Peyer's patch (tissue), 4 donors: ENCODE results near the gene GNG4.

Experiments used
- POLR2A ChIP-seq, 2 donors: fragments of 450-650 bp; IDR thresholded peaks; one replicate each; pipeline ENCODE4 v1.5.1; 2017; ENCODE audit warnings: antibody characterized with exemption in 2 of 2, mild to moderate bottlenecking in 2 of 2, moderate library complexity in 2 of 2
- TF ChIP-seq, protein P1 (sequence below), 6 experiments: fragments of 450-650 bp in 4 of 6; fragments of 200-600 bp in 2 of 6; sonication (generic) in 1 of 6; IDR thresholded peaks; one replicate each; pipeline ENCODE4 v1.5.1; 2017 to 2019; ENCODE audit warnings: antibody characterized with exemption in 6 of 6, mild to moderate bottlenecking in 3 of 6, moderate library complexity in 1 of 6

- TF ChIP-seq, protein P1, sequence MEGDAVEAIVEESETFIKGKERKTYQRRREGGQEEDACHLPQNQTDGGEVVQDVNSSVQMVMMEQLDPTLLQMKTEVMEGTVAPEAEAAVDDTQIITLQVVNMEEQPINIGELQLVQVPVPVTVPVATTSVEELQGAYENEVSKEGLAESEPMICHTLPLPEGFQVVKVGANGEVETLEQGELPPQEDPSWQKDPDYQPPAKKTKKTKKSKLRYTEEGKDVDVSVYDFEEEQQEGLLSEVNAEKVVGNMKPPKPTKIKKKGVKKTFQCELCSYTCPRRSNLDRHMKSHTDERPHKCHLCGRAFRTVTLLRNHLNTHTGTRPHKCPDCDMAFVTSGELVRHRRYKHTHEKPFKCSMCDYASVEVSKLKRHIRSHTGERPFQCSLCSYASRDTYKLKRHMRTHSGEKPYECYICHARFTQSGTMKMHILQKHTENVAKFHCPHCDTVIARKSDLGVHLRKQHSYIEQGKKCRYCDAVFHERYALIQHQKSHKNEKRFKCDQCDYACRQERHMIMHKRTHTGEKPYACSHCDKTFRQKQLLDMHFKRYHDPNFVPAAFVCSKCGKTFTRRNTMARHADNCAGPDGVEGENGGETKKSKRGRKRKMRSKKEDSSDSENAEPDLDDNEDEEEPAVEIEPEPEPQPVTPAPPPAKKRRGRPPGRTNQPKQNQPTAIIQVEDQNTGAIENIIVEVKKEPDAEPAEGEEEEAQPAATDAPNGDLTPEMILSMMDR (IDR thresholded peaks at IDR 0.05): no peak
- no peak for TF ChIP-seq POLR2A (IDR thresholded peaks at IDR 0.05)
Observed at GRCh38 chr1:235628316-235629005, 21.1 kb downstream of the GNG4 start.
